Osteoblast (primary cell): ENCODE measurements around the gene PARM1. TPM values are rescaled to one million over a fixed set of nuclear protein-coding genes. Genes with fewer than 3 reads are reported as not detected.
"Not testable (repeated sequence)": the region's sequence is repeated elsewhere in the genome, so short reads cannot be mapped to it uniquely, and the experiment has no call there.

ENCODE experiments used
- DNase-seq: peaks from one replicate; pipeline ENCODE4 v3.0.0; 2011; ENCODE audit warnings: low spot score, mixed read lengths; ENCODE audit not compliant: insufficient read length; ENCODE audit errors: missing footprints
- H2AFZ ChIP-seq: 2 replicates; pipeline ENCODE4 v1.6.0; 2011; ENCODE audit warnings: mild to moderate bottlenecking, low read length
- H3K27ac ChIP-seq: 2 replicates; pipeline ENCODE4 v1.5.1; 2011; ENCODE audit warnings: mild to moderate bottlenecking, low read depth, low read length, moderate library complexity
- H3K27me3 ChIP-seq: 2 replicates; pipeline ENCODE4 v1.6.0; 2012; ENCODE audit warnings: mild to moderate bottlenecking, control low read depth, inconsistent platforms, low read length, moderate library complexity; ENCODE audit not compliant: insufficient read depth
- H3K36me3 ChIP-seq: 2 replicates; pipeline ENCODE4 v1.5.1; 2011; ENCODE audit warnings: mild to moderate bottlenecking, low read length, control low read depth, moderate library complexity; ENCODE audit not compliant: insufficient read depth
- H3K4me1 ChIP-seq: 2 replicates; pipeline ENCODE4 v1.5.1; 2011; ENCODE audit warnings: mild to moderate bottlenecking, low read length, control low read depth, moderate library complexity; ENCODE audit not compliant: insufficient read depth
- H3K4me2 ChIP-seq: 2 replicates; pipeline ENCODE4 v1.6.0; 2011; ENCODE audit warnings: mild to moderate bottlenecking, low read length; ENCODE audit not compliant: insufficient read depth
- H3K4me3 ChIP-seq: fragments of 200-600 bp; sonication (generic); 3 replicates; pipeline ENCODE4 v1.5.1; 2012; ENCODE audit warnings: mild to moderate bottlenecking, low read length, inconsistent platforms; ENCODE audit not compliant: insufficient read depth
- H3K79me2 ChIP-seq: 2 replicates; pipeline ENCODE4 v1.6.0; 2012; ENCODE audit warnings: mild to moderate bottlenecking, low read length, control low read depth, inconsistent platforms; ENCODE audit not compliant: insufficient read depth
- H3K9me3 ChIP-seq: 2 replicates; pipeline ENCODE4 v1.5.1; 2011; ENCODE audit warnings: low read depth, low read length, control low read depth
- H4K20me1 ChIP-seq: 2 replicates; pipeline ENCODE4 v1.6.0; 2012; ENCODE audit warnings: mild to moderate bottlenecking, low read length, control low read depth; ENCODE audit not compliant: insufficient read depth
- total RNA-seq: library from RNA; depleted of rRNA; stranded (reverse); fragments of >200 nt; gene quantifications from 2 replicates; pipeline ENCODE4 v1.2.3, GENCODE V29; 2012
- TF ChIP-seq, protein P1 (sequence below): IDR thresholded peaks from 2 replicates; pipeline ENCODE4 v1.5.1; 2011; ENCODE audit warnings: mild to moderate bottlenecking, low read depth, low read length, moderate library complexity; ENCODE audit errors: extremely low read depth

Gene PARM1
- total RNA-seq, 1 donor = not detected

GRCh38 chr4:74983253-74983635 lies 50.3 kb downstream of the PARM1 start:
- peaks cover 1% of the 10 kb centered on the region for H3K9me3 ChIP-seq
- H2AFZ ChIP-seq = no peak overlapping the region
- TF ChIP-seq, protein P1, sequence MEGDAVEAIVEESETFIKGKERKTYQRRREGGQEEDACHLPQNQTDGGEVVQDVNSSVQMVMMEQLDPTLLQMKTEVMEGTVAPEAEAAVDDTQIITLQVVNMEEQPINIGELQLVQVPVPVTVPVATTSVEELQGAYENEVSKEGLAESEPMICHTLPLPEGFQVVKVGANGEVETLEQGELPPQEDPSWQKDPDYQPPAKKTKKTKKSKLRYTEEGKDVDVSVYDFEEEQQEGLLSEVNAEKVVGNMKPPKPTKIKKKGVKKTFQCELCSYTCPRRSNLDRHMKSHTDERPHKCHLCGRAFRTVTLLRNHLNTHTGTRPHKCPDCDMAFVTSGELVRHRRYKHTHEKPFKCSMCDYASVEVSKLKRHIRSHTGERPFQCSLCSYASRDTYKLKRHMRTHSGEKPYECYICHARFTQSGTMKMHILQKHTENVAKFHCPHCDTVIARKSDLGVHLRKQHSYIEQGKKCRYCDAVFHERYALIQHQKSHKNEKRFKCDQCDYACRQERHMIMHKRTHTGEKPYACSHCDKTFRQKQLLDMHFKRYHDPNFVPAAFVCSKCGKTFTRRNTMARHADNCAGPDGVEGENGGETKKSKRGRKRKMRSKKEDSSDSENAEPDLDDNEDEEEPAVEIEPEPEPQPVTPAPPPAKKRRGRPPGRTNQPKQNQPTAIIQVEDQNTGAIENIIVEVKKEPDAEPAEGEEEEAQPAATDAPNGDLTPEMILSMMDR = no peak
- no peaks in the 10 kb centered on the region for H3K36me3 ChIP-seq
- H3K27me3 ChIP-seq = no peaks in the 10 kb centered on the region
- DNase-seq = no peak
- H3K4me3 ChIP-seq = no peak overlapping the region
- no peaks in the 10 kb centered on the region for H3K79me2 ChIP-seq
- no peaks in the 10 kb centered on the region for H4K20me1 ChIP-seq
- H3K4me1 ChIP-seq = no peaks in the 10 kb centered on the region
- H3K27ac ChIP-seq = no peak overlapping the region
- no peak overlapping the region for H3K4me2 ChIP-seq

GRCh38 chr4:74990276-74990875 lies 57.5 kb downstream of the PARM1 start:
- Histone ChIP-seq H4K20me1 (no peaks in the 10 kb centered on the region), H3K4me1 (no peaks in the 10 kb centered on the region), H3K27me3 (no peaks in the 10 kb centered on the region), H3K4me3 (no peak overlapping the region), H3K9me3 (no peaks in the 10 kb centered on the region), H2AFZ (no peak overlapping the region), H3K4me2 (no peak overlapping the region), H3K36me3 (no peaks in the 10 kb centered on the region), H3K79me2 (no peaks in the 10 kb centered on the region), H3K27ac (no peak overlapping the region)
- no peak for DNase-seq
- TF ChIP-seq, protein P1 = no peak

DNA sequence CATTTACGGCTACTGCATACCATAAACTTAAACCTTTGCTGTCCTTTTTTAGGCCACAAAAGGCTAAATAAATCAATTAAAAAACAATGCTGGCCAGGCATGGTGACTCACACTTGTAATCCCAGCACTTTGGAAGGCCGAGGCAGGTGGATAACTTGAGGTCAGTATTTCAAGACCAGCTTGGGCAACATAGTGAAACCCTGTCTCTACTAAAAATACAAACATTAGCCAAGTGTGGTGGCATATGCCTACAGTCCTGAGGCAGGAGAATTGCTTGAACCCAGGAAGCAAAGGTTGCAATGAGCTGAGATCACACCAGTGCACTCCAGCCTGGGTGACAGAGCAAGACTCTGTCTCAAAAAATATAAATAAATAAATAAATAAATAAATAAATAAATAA lies 61.5 kb downstream of the PARM1 start:
- DNase-seq = not testable (repeated sequence)

GRCh38 chr4:74996996-74997395 lies 64.1 kb downstream of the PARM1 start:
- no peak for DNase-seq
- no peaks in the 10 kb centered on the region for H3K9me3 ChIP-seq
- no peak overlapping the region for H2AFZ ChIP-seq
- no peaks in the 10 kb centered on the region for H3K27me3 ChIP-seq
- no peak overlapping the region for H3K4me2 ChIP-seq
- H3K79me2 ChIP-seq = no peaks in the 10 kb centered on the region
- TF ChIP-seq, protein P1 = no peak
- no peaks in the 10 kb centered on the region for H4K20me1 ChIP-seq
- no peak overlapping the region for H3K27ac ChIP-seq
- H3K4me3 ChIP-seq = no peak overlapping the region
- no peaks in the 10 kb centered on the region for H3K4me1 ChIP-seq
- no peaks in the 10 kb centered on the region for H3K36me3 ChIP-seq

More for the DNA sequence above, 61.5 kb downstream of the PARM1 start:
- not testable (repeated sequence) for H3K36me3 ChIP-seq, H3K27me3 ChIP-seq, H3K9me3 ChIP-seq, H4K20me1 ChIP-seq, H3K4me1 ChIP-seq, H3K79me2 ChIP-seq, H2AFZ ChIP-seq, H3K4me2 ChIP-seq, H3K27ac ChIP-seq, H3K4me3 ChIP-seq
